Large intestine (tissue), 3 donors: Measurements from ENCODE around the gene BARX2. TPM values are rescaled to one million over a fixed set of nuclear protein-coding genes. Genes with fewer than 3 reads are reported as not detected.
A peak's percentile ranks its signal among the peaks of the same experiment; 100 is the strongest.

Experiments used
- DNase-seq, 2 donors: peaks; one replicate each; pipeline versions ENCODE4 v3.0.0 to v3.0.0-alpha.2; 2013
- H3K27ac ChIP-seq: one replicate; pipeline ENCODE4 v1.5.1; 2013; ENCODE audit warnings: low read length
- H3K27me3 ChIP-seq: 2 replicates; pipeline ENCODE4 v1.6.1; 2013; ENCODE audit warnings: low read length; ENCODE audit not compliant: control insufficient read depth, insufficient read depth
- H3K36me3 ChIP-seq: 2 replicates; pipeline ENCODE4 v1.6.1; 2013; ENCODE audit warnings: low read length; ENCODE audit not compliant: control insufficient read depth, insufficient read depth
- H3K4me1 ChIP-seq: one replicate; pipeline ENCODE4 v1.6.1; 2013; ENCODE audit warnings: low read length; ENCODE audit not compliant: control insufficient read depth, insufficient read depth
- H3K4me3 ChIP-seq: one replicate; pipeline ENCODE4 v1.5.1; 2013; ENCODE audit warnings: low read length
- H3K9me3 ChIP-seq: one replicate; pipeline ENCODE4 v1.6.1; 2013; ENCODE audit warnings: mild to moderate bottlenecking, low read depth, low read length, moderate library complexity; ENCODE audit not compliant: control insufficient read depth
- WGBS: methylation state at CpG from one replicate; pipeline ENCODE4 v1.1.5; 2013; ENCODE audit warnings: low lambda C conversion rate; ENCODE audit not compliant: insufficient coverage; 5-methylcytosine and 5-hydroxymethylcytosine counted together
- polyA plus RNA-seq: library from polyadenylated mRNA; unstranded; fragments of 120-200 nt; gene quantifications from one replicate; pipeline ENCODE4 v1.2.1, GENCODE V29; 2013

Gene BARX2
- polyA plus RNA-seq, 1 donor = 3.5 TPM

DNA sequence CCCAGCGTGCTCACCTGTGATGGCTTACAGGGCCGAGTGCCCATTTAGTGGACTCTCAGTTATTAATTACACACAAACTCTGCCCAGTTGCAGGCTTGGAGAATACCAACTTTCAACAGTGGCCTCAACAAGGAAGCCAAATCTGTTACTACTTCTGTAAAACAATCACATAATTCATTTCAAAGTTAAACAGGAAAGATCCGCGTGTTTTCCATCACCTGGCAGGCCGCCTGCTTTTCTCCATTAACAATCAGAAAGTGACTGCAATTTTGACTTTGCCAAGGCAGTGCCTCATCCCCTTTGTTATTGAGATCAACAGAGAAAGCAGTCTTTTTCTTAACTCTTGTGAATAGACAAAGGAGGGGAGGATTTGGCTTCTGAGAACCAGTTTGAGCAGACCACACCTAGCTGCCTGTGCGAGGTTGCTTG, 77.7 kb downstream of the BARX2 start:
- H3K27ac ChIP-seq = no peak overlapping the region
- H3K4me3 ChIP-seq = no peak overlapping the region
- no peak for DNase-seq
- no peaks in the 10 kb centered on the region for H3K36me3 ChIP-seq
- H3K27me3 ChIP-seq = no peaks in the 10 kb centered on the region
- WGBS = 27% methylated on average over 2 of the region's 6 CpGs
- no peaks in the 10 kb centered on the region for H3K9me3 ChIP-seq
- H3K4me1 ChIP-seq = peaks cover 10% of the 10 kb centered on the region

DNA sequence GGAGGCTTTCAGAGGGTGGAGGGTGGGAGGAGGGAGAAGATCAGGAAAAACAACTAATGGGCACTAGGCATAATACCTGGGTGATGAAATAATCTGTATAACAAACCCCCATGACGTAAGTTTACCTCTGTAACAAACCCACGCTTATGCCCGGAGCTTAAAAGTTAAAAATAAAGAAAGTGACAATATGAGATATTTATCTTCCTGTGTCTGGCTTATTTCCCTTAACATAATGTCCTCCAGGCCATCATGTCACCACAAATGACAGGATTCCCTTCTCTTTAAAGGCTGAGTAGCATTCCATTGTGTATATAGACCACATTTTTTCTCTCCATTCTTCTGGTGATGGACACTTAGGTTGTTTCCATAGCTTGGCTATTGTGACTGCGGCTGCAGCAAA, 79.5 kb downstream of the BARX2 start:
- H3K36me3 ChIP-seq = no peaks in the 10 kb centered on the region
- no peak overlapping the region for H3K27ac ChIP-seq
- WGBS = no CpG with 5 or more reads among the region's 4 CpGs
- H3K27me3 ChIP-seq = no peaks in the 10 kb centered on the region
- no peaks in the 10 kb centered on the region for H3K9me3 ChIP-seq
- H3K4me3 ChIP-seq = no peak overlapping the region
- DNase-seq = no peak
- peaks cover 16% of the 10 kb centered on the region for H3K4me1 ChIP-seq

DNA sequence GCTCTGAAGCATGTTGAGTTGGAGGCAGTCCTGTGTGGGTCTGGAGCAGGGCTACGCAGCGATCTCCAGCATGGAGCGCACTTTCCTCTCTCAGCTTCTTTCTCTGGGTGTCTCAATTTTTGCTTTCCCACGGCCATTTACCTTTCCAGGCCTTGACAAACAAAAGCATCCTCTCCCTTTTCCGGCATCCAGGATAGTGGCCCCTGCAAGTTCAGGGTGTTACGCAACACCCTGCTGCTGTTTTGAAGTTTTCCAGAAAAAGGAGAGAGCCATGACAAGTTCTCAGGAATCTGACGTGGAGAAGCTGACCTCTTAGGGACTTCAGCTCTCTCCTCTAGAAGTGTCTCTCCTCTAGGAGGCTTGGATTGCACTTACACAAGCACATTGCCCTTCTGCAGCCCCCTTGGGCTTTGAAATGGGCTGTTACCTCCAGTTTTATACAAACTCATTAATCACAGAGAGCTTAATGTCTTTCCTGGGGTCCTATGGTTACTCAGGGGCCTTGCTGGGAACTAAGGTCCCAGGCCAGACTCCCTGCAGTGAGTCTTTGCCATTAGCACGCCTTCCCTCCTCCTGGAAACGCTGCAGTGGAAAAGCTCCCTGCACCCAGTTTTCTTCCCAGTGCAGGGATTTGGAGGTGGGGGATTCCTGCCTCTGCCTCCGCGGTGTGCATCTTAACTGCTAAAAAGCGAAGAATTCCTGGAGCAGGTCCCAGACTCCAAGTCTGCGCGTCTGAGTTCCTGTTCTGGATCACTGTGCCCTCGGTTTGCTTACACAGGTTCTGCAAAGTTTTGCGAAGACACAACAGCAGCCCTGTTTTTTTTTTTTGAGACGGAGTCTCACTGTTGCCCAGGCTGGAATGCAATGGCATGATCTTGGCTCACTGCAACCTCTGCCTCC, 80.4 kb downstream of the BARX2 start:
- Histone ChIP-seq H3K4me1 (peaks cover 16% of the 10 kb centered on the region), H3K9me3 (no peaks in the 10 kb centered on the region), H3K27ac (no peak overlapping the region), H3K4me3 (no peak overlapping the region), H3K27me3 (no peaks in the 10 kb centered on the region), H3K36me3 (no peaks in the 10 kb centered on the region)
- no CpG with 5 or more reads among the region's 17 CpGs for WGBS
- no peak for DNase-seq

DNA sequence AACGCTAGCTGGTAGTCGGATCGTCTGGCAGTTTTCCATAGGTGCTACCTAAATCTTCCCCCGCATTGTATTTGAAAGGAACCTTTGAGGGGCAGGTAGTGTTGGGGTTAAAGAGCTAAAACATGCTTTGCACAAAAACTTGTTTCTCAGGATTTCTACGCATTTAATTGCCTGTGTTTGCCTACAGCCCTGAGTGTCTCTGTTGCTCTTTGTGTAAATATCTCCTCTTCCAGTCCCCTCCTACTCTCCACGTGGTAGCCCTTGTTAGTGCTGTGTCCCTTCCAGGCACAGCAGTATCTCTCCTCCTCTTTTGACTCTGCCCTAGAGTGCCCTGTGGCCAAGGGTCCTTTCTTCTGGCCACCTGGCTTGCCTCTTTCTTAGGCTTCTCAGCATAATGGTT, 81.7 kb downstream of the BARX2 start:
- no peaks in the 10 kb centered on the region for H3K36me3 ChIP-seq
- no peak overlapping the region for H3K27ac ChIP-seq
- H3K4me3 ChIP-seq = no peak overlapping the region
- peaks cover 16% of the 10 kb centered on the region for H3K4me1 ChIP-seq
- H3K9me3 ChIP-seq = no peaks in the 10 kb centered on the region
- peak in 1 of 2 donors; percentile 61 for DNase-seq
- WGBS = 0% methylated on average over 1 of the region's 6 CpGs
- no peaks in the 10 kb centered on the region for H3K27me3 ChIP-seq

DNA sequence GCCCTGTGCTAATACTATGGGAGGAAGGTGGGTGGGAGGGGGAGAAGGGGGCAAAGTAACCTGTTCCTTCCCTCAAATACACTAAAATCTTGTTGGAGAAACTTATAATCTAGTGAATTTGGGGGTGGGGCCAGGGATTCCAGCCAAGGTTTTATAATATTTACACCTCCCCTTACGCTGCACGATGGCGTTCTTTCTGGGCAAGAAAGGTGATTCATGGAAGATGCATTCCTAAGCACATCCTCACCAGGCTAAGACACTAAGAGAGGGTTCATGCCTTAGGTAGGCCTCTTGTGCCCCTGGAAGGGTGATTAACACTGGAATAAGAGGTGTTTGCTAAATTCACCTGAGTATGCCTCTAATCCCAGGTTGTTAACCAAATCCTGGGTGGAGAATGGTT, 82.6 kb downstream of the BARX2 start:
- no peaks in the 10 kb centered on the region for H3K9me3 ChIP-seq
- no peaks in the 10 kb centered on the region for H3K36me3 ChIP-seq
- no peak overlapping the region for H3K27ac ChIP-seq
- no peaks in the 10 kb centered on the region for H3K27me3 ChIP-seq
- H3K4me1 ChIP-seq = peaks cover 16% of the 10 kb centered on the region
- H3K4me3 ChIP-seq = no peak overlapping the region
- DNase-seq = no peak
- WGBS = no CpG with 5 or more reads among the region's 3 CpGs

DNA sequence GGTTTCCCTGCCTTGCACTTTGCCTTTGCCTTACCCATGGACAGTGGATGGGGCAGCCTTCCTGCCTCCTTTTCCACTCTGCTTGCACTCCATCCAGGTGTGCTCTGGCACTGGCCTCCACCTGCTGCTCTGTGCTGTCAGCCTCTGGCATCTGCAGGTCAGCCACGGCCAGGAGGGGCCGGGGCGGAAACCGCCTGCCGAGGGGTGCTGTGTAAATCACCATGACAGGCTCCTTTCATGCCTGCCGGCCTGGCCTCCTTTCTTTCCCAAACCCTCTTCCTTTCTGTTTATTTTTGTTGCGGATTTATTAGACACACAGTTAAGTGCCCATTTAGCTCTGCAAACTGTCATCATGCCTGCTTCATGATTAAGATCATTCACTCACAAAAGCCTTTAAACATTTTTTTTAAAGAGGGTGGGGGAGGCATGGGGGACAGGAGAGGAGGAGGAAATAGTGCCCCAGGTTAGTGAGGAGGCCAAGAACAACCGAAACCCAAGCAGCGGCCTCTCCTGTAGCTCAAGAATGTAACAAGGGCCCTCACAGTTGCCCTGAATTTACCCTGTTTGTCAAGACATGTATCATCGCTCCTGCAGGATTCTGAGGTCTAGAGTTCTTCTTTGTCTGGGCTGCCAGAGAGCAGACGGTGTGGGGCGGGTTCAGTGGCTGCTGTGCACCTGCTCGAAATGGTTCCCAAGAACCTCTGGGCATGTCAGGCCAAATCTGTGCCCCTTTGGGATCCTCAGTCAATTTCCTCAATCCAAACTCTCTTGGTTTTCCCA, 83.3 kb downstream of the BARX2 start:
- Histone ChIP-seq H3K27ac (no peak overlapping the region), H3K4me3 (no peak overlapping the region), H3K27me3 (no peaks in the 10 kb centered on the region), H3K4me1 (peaks cover 16% of the 10 kb centered on the region), H3K36me3 (no peaks in the 10 kb centered on the region), H3K9me3 (no peaks in the 10 kb centered on the region)
- peak in 1 of 2 donors; percentile 41 for DNase-seq
- 10% methylated on average over 2 of the region's 13 CpGs for WGBS

DNA sequence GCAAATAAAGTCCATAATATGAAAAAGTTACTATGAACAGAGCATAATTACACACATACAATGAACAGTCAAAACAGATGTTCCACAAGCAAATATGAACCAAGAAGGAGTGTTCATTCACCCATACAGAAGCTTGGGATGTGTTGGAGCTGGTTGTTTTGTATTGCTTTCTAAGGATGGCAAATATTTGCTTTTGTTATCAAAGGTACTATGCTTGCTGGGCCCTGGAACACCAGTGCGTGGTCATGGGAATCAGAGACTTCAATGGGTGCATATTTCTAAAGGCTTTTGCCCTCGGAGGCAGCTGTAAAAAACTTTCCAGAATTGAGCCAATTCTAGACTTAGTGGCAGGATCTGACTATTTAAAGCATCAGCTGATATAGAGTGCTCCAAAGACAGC, 85.1 kb downstream of the BARX2 start:
- Histone ChIP-seq H3K4me3 (no peak overlapping the region), H3K9me3 (no peaks in the 10 kb centered on the region), H3K4me1 (peaks cover 16% of the 10 kb centered on the region), H3K27ac (no peak overlapping the region), H3K36me3 (no peaks in the 10 kb centered on the region), H3K27me3 (no peaks in the 10 kb centered on the region)
- DNase-seq = no peak
- no CpG with 5 or more reads among the region's 2 CpGs for WGBS

DNA sequence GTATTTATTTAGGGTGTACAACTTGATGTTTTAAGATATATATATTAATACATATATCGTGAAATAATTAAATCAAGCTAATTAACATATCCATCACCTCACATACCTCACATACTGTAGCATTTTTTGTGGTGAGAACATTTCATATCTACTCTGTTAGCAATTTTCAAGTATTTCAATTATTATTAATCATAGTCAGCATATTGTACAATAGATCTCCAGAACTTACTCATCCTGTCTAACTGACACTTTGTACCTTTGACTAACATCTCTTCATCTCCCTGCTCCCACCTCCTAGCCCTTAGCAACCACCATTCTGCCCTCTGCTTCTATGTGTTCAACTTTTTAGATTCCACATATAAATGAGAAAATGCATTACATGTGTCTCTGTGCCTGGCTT, 108.4 kb downstream of the BARX2 start:
- WGBS = 100% methylated on average over 1 of the region's 1 CpG
- DNase-seq = no peak
- H3K9me3 ChIP-seq = no peaks in the 10 kb centered on the region

DNA sequence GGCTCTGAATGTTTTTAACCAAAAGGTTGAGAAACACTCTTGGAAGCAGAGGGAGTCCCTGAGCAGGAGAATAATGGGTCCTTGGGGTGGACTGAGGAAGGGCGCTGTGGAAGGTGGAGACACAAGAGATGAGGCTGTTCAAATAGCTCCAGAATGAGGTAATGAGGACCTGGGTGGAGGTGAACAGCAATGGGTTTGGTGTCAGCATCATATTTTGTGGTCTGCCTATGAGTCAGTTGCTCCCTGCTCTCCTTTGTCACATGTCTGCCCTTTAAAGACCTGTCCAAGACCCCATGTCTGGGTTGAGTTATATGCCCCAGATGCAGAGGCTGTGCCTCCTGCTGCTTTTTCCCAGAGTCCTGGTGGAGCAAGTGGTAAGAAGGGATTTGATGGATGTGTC, 113.6 kb downstream of the BARX2 start:
- peaks cover 4% of the 10 kb centered on the region for H3K9me3 ChIP-seq
- H3K27ac ChIP-seq = no peak overlapping the region
- no peaks in the 10 kb centered on the region for H3K36me3 ChIP-seq
- H3K4me3 ChIP-seq = no peak overlapping the region
- no peak for DNase-seq
- peaks cover 4% of the 10 kb centered on the region for H3K27me3 ChIP-seq
- no CpG with 5 or more reads among the region's 1 CpG for WGBS
- no peaks in the 10 kb centered on the region for H3K4me1 ChIP-seq

More for the DNA sequence above, 108.4 kb downstream of the BARX2 start:
- Histone ChIP-seq H3K4me3 (no peak overlapping the region), H3K27me3 (no peaks in the 10 kb centered on the region), H3K27ac (no peak overlapping the region), H3K36me3 (no peaks in the 10 kb centered on the region), H3K4me1 (no peaks in the 10 kb centered on the region)

DNA sequence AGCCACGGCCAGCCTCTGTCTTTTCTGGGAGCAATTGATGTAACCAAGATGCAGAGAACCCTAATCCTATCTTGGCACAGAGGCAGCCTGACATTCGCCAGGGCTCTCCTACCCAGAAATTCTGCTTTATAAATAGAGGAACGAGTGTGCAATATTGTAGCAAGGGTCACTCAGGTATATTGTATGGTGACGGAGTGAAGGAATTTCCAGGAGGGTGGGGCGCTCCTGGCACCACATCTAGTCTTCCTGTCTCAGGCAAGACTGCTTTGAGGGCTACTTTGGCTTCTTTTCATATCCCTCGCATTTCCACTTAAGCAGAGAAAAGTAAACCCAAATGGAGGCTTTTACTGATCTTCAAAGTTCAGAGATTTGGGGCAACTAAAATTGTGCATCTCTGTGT, 114.4 kb downstream of the BARX2 start:
- peaks cover 4% of the 10 kb centered on the region for H3K9me3 ChIP-seq
- DNase-seq = no peak
- H3K36me3 ChIP-seq = no peaks in the 10 kb centered on the region
- WGBS = no CpG with 5 or more reads among the region's 6 CpGs
- no peak overlapping the region for H3K27ac ChIP-seq
- no peak overlapping the region for H3K4me3 ChIP-seq
- no peaks in the 10 kb centered on the region for H3K4me1 ChIP-seq
- H3K27me3 ChIP-seq = peaks cover 4% of the 10 kb centered on the region
